ENCODE data around the gene PDSS2.
"Not testable (repeated sequence)": the region's sequence is repeated elsewhere in the genome, so short reads cannot be mapped to it uniquely, and the experiment has no call there.

PDSS2 gene

DNA sequence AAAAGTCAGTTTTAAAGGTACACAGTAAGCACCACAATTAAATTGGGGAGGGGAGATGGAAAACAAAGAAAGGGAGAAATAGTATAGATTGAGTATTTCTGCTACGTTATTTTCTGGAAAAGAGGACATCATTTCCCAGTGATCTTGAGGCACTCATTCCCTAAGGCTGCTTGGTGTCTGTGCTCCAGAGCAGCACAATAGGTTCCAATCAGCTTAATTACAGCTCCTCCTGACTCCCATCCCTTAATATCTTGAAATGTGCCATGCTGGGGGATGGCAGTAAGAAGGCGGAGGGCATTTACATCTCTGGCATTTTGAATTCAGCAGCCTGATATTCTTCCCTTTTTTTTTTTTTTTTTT is 304.6 kb downstream of the PDSS2 start:
- no peaks in the 10 kb centered on the region for H3K4me1 Mint-ChIP-seq
- H3K4me3 Mint-ChIP-seq, result no peak overlapping the region
- no peaks in the 10 kb centered on the region for H3K36me3 Mint-ChIP-seq
- no peak overlapping the region for H3K27ac Mint-ChIP-seq
- ATAC-seq (no peak), DNase-seq (ENCODE audit: low spot score in 2 of 2) (no peak)
- H3K9me3 Mint-ChIP-seq, result no peaks in the 10 kb centered on the region

DNA sequence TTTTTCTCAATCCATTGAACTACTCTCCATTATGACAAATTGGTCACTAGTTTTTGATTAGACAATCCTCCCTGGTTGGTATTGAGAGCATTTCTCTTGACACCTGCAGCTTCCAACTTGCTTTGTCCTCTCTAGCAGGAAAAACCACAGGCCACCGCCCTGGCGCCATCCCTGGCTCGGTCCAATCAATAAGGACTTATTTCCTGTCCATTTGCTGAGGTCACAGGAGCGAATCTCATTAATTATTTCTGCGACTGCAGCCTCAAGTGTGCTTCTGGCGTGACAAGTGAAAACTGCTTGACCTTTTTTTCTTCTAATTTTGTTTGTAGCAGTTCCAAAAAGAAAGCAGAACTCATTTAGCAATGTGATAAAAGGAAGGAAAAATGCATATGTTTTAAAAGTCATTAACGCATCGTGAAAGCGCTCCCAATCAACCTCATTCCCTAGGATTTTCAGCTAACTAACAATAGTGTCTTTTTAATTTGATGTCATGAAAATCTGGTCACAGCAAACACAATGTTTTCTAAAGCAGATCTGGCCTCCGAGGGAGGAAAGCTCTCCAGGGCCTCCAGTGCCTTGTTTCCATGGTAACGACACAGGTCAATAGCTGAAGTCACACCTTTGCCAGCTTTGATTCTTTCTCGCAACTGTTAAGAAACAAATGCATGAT is 305.1 kb downstream of the PDSS2 start:
- no peak overlapping the region for H3K4me3 Mint-ChIP-seq
- H3K9me3 Mint-ChIP-seq, result no peaks in the 10 kb centered on the region
- ATAC-seq (no peak), DNase-seq (ENCODE audit: low spot score in 2 of 2) (no peak)
- no peaks in the 10 kb centered on the region for H3K36me3 Mint-ChIP-seq
- H3K27ac Mint-ChIP-seq, result no peak overlapping the region
- no peaks in the 10 kb centered on the region for H3K4me1 Mint-ChIP-seq

GRCh38 chr6:107152638-107153430 is 306.5 kb downstream of the PDSS2 start:
- Mint-ChIP-seq H3K36me3 (no peaks in the 10 kb centered on the region), H3K4me1 (no peaks in the 10 kb centered on the region), H3K27ac (no peak overlapping the region), H3K4me3 (no peak overlapping the region), H3K9me3 (no peaks in the 10 kb centered on the region)
- ATAC-seq, result no peak
- DNase-seq (ENCODE audit: low spot score in 2 of 2), result no peak

DNA sequence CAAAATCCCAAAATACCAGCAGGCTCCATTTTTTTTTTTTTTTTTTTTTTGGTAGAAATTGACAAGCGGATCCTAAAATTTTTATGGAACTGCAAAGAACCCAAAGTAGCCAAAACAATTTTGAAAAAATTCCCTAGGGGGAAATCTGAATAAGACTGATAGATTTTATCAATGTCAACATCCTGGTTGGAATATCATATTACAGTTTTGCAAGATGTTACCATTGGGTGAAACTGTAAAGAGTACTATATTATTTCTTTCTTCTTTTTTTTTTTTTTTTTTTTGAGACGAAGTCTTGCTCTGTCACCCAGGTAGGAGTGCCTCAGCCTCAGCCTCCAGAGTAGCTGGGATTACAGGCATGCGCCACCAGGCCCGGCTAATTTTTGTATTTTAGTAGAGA is 314.7 kb downstream of the PDSS2 start:
- no peaks in the 10 kb centered on the region for H3K4me1 Mint-ChIP-seq
- H3K9me3 Mint-ChIP-seq, result no peaks in the 10 kb centered on the region
- no peak overlapping the region for H3K27ac Mint-ChIP-seq
- H3K4me3 Mint-ChIP-seq, result no peak overlapping the region
- ATAC-seq (no peak), DNase-seq (ENCODE audit: low spot score in 2 of 2) (no peak)
- H3K36me3 Mint-ChIP-seq, result no peaks in the 10 kb centered on the region

DNA sequence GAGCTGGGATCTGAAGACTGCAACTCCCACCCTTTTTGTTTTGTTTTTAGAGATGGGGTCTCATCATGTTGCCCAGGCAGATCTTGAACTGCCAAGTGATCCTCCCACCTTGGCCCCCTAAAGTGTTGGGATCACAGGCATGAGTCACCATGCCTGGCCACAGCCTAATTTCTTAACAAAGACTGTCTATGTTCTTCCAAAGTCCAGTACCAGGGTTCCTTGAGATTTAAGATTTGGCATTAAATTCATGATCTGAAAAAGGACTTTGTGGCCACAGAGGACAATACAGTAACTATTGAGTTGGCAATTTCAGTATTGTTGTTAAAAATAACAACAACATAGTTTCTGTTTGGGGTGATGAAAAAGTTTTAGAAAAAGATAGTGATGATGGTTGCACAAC is 315.4 kb downstream of the PDSS2 start:
- Mint-ChIP-seq H3K9me3 (no peaks in the 10 kb centered on the region), H3K4me3 (no peak overlapping the region), H3K27ac (no peak overlapping the region), H3K36me3 (no peaks in the 10 kb centered on the region), H3K4me1 (no peaks in the 10 kb centered on the region)
- no peak for DNase-seq (ENCODE audit: low spot score in 2 of 2)
- ATAC-seq, result no peak

GRCh38 chr6:107140581-107140980 is 318.8 kb downstream of the PDSS2 start:
- ATAC-seq, result no peak
- no peak overlapping the region for H3K27ac Mint-ChIP-seq
- no peaks in the 10 kb centered on the region for H3K4me1 Mint-ChIP-seq
- DNase-seq (ENCODE audit: low spot score in 2 of 2), result no peak
- no peaks in the 10 kb centered on the region for H3K36me3 Mint-ChIP-seq
- H3K9me3 Mint-ChIP-seq, result no peaks in the 10 kb centered on the region
- H3K4me3 Mint-ChIP-seq, result no peak overlapping the region

DNA sequence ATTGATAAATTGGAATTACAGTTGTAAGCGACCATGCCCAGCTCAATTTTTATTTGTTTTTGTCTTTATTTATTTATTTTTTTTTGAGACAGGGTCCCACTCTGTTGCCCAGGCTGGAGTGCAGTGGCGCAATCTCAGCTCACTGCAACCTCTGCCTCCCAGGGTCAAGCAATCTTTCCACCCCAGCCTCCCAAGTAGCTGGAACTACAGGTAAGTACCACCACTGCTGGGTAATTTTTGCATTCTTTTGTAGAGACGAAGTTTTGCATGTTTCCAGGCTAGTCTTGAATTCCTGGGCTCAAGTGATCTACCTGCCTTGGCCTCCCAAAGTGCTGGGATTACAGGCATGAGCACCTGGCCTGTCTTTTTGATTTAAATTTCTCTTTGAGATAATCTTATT is 323.0 kb downstream of the PDSS2 start:
- H3K27ac Mint-ChIP-seq; ATAC-seq; H3K9me3 Mint-ChIP-seq; DNase-seq (ENCODE audit: low spot score in 2 of 2); H3K4me3 Mint-ChIP-seq; H3K36me3 Mint-ChIP-seq; H3K4me1 Mint-ChIP-seq: not testable (repeated sequence)

GRCh38 chr6:107135048-107135680 is 324.2 kb downstream of the PDSS2 start:
- H3K9me3 Mint-ChIP-seq; H3K36me3 Mint-ChIP-seq; DNase-seq (ENCODE audit: low spot score in 2 of 2); ATAC-seq; H3K27ac Mint-ChIP-seq; H3K4me3 Mint-ChIP-seq; H3K4me1 Mint-ChIP-seq: not testable (repeated sequence)

- DNase-seq (ENCODE audit: low spot score in 2 of 2) (no peak), ATAC-seq (no peak)
- Mint-ChIP-seq H3K4me1 (no peaks in the 10 kb centered on the region), H3K4me3 (no peak overlapping the region), H3K27ac (no peak overlapping the region), H3K9me3 (no peaks in the 10 kb centered on the region), H3K36me3 (no peaks in the 10 kb centered on the region)
Measured at GRCh38 chr6:107132330-107132954, 326.9 kb downstream of the PDSS2 start.

GRCh38 chr6:107129370-107129925 is 329.9 kb downstream of the PDSS2 start:
- no peaks in the 10 kb centered on the region for H3K9me3 Mint-ChIP-seq
- DNase-seq (ENCODE audit: low spot score in 2 of 2), result no peak
- no peaks in the 10 kb centered on the region for H3K36me3 Mint-ChIP-seq
- no peaks in the 10 kb centered on the region for H3K4me1 Mint-ChIP-seq
- H3K27ac Mint-ChIP-seq, result no peak overlapping the region
- no peak for ATAC-seq
- H3K4me3 Mint-ChIP-seq, result no peak overlapping the region

- Mint-ChIP-seq H3K36me3 (no peaks in the 10 kb centered on the region), H3K4me1 (no peaks in the 10 kb centered on the region), H3K4me3 (no peak overlapping the region), H3K9me3 (no peaks in the 10 kb centered on the region), H3K27ac (no peak overlapping the region)
- DNase-seq (ENCODE audit: low spot score in 2 of 2) (no peak), ATAC-seq (no peak)
Measured at GRCh38 chr6:107128577-107128976, 330.8 kb downstream of the PDSS2 start.

DNA sequence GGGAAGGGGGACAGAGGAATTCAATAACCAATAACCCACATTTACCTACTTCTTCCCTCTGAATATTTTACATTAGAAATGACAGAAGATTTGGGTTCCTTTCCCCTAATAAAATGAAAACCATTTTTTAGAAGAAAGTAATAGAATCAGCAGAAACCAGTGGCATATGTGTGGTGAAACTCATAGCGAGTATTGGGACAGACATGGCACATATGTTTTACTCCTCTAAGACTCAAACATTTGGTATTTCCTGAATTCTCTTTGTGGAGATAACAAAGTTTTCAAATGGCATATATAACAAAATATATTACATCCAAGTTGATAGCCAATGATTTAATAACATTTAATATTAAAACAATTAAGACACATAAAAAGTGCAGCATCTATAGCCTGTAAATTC is 331.2 kb downstream of the PDSS2 start:
- Mint-ChIP-seq H3K36me3 (no peaks in the 10 kb centered on the region), H3K4me1 (no peaks in the 10 kb centered on the region), H3K4me3 (no peak overlapping the region), H3K9me3 (no peaks in the 10 kb centered on the region), H3K27ac (no peak overlapping the region)
- DNase-seq (ENCODE audit: low spot score in 2 of 2), result no peak
- no peak for ATAC-seq

GRCh38 chr6:107125771-107126170 is 333.6 kb downstream of the PDSS2 start:
- Mint-ChIP-seq H3K4me1 (no peaks in the 10 kb centered on the region), H3K4me3 (no peak overlapping the region), H3K9me3 (no peaks in the 10 kb centered on the region), H3K36me3 (no peaks in the 10 kb centered on the region), H3K27ac (no peak overlapping the region)
- DNase-seq (ENCODE audit: low spot score in 2 of 2), result no peak
- ATAC-seq, result no peak

DNA sequence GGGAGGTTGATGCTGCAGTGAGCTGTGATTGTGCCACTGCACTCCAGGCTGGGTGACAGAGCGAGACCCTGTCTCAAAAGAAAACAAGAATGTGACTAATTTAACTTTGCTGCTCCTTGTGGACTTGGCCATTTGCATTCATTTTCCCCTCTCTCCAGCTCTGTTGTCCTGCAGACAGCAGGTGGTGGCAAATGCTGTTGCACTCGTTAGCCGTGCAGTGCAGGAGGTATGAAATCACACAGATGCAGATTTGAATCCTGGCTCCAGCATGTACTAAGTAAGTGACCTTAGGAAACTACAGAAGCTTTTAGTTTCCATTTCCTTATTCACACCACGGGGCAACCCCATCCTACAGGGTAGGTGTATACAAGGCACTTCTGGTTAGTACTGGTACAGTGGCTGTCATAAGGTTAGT is 334.4 kb downstream of the PDSS2 start:
- Mint-ChIP-seq H3K27ac (no peak overlapping the region), H3K9me3 (no peaks in the 10 kb centered on the region), H3K4me1 (no peaks in the 10 kb centered on the region), H3K36me3 (no peaks in the 10 kb centered on the region), H3K4me3 (no peak overlapping the region)
- DNase-seq (ENCODE audit: low spot score in 2 of 2), result no peak
- ATAC-seq, result peak; percentile 50

- Mint-ChIP-seq H3K36me3 (no peaks in the 10 kb centered on the region), H3K27ac (no peak overlapping the region), H3K4me3 (no peak overlapping the region), H3K4me1 (no peaks in the 10 kb centered on the region), H3K9me3 (no peaks in the 10 kb centered on the region)
- ATAC-seq (no peak), DNase-seq (ENCODE audit: low spot score in 2 of 2) (no peak)
Measured at GRCh38 chr6:107123501-107123900, 335.9 kb downstream of the PDSS2 start.
